Germinal center (tissue), 1 donor: Measurements from ENCODE around the gene PRSS22.
A peak's percentile ranks its signal among the peaks of the same experiment; 100 is the strongest.
"Not testable (repeated sequence)": the region's sequence is repeated elsewhere in the genome, so short reads cannot be mapped to it uniquely, and the experiment has no call there.

ENCODE experiments used
- DNase-seq: peaks from one replicate; pipeline ENCODE4 v3.0.0; 2012; ENCODE audit warnings: mixed read lengths, low spot score

The PRSS22 gene

GRCh38 chr16:2857451-2858244 lies at the start of gene PRSS22:
Gene PRSS22, minus strand, starts transcription at chr16:2858170. Its CDS starts 66 bp downstream, at chr16:2858104.
- DNase-seq = no peak

- DNase-seq = not testable (repeated sequence)
Observed at GRCh38 chr16:2907084-2907753, 49.2 kb upstream of the PRSS22 start.

- DNase-seq = no peak
Observed at GRCh38 chr16:2905988-2906387, 48.0 kb upstream of the PRSS22 start.

- peak; percentile 98 for DNase-seq
Observed at GRCh38 chr16:2905241-2905987, 47.4 kb upstream of the PRSS22 start.

GRCh38 chr16:2904922-2905240 lies 46.9 kb upstream of the PRSS22 start:
- no peak for DNase-seq

- peak; percentile 88 for DNase-seq
Observed at GRCh38 chr16:2904100-2904921, 46.3 kb upstream of the PRSS22 start.

GRCh38 chr16:2902337-2903130 lies 44.6 kb upstream of the PRSS22 start:
- DNase-seq = no peak

- DNase-seq = no peak
Observed at GRCh38 chr16:2900526-2901075, 42.6 kb upstream of the PRSS22 start.

- DNase-seq = no peak
Observed at GRCh38 chr16:2899564-2900072, 41.6 kb upstream of the PRSS22 start.

GRCh38 chr16:2898831-2899563 lies 41.0 kb upstream of the PRSS22 start:
- DNase-seq = no peak

- peak; percentile 74 for DNase-seq
Observed at GRCh38 chr16:2897110-2897509, 39.1 kb upstream of the PRSS22 start.

GRCh38 chr16:2896480-2897010 lies 38.6 kb upstream of the PRSS22 start:
- no peak for DNase-seq

- no peak for DNase-seq
Observed at GRCh38 chr16:2895813-2896212, 37.8 kb upstream of the PRSS22 start.

- no peak for DNase-seq
Observed at GRCh38 chr16:2894231-2894630, 36.3 kb upstream of the PRSS22 start.

- DNase-seq = no peak
Observed at GRCh38 chr16:2884041-2884451, 26.1 kb upstream of the PRSS22 start.

GRCh38 chr16:2883458-2883908 lies 25.5 kb upstream of the PRSS22 start:
- no peak for DNase-seq

GRCh38 chr16:2882650-2883457 lies 24.9 kb upstream of the PRSS22 start, which contains the start of gene FLYWCH2:
Gene FLYWCH2, plus strand, starts transcription at chr16:2883215. Its CDS starts 13,235 bp downstream, at chr16:2896450.
- DNase-seq = peak; percentile 94
